ENCODE results near the gene KLHL17.

DNA sequence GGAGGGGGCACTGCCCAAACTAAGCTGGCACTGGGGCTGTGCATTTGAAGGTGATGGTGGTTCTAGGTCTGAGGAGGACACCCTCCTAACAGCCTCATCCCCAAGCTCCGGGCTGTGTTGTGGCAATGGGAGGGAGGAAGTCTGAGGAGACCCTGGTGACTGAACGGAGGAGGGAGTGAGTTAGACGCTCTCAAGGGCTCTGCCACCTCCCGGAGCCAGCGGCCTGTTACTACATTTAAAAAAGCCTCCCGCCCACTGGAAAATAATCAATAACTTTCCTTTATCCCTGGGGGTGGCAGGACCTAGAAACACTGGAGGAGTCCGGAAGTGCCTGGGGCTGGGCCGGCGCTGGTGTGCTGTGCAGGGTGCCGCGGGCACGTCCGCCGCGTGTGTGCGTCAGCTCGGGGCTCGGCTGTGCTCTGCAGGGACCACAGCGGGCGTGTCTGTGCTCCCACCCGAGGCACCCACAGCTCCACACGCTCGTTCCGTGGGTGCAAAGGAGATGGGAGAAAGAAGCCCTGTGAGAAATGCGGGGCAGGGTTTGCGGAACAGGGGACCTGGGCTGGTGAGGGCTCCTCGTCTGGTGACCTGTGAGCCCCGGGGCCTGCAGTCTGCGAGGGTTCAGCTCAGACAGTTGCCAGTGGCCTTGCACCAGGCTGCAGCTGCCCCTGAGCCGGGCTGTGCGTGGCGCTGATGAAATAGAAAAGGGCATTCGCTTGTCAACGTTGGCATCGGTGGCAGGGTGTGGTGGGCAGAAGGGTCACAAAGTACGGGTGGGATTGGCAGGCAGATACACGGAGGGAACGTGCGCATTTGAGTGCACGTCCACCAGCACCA, 31.3 kb upstream of the KLHL17 start:
- TF ChIP-seq, protein P1, sequence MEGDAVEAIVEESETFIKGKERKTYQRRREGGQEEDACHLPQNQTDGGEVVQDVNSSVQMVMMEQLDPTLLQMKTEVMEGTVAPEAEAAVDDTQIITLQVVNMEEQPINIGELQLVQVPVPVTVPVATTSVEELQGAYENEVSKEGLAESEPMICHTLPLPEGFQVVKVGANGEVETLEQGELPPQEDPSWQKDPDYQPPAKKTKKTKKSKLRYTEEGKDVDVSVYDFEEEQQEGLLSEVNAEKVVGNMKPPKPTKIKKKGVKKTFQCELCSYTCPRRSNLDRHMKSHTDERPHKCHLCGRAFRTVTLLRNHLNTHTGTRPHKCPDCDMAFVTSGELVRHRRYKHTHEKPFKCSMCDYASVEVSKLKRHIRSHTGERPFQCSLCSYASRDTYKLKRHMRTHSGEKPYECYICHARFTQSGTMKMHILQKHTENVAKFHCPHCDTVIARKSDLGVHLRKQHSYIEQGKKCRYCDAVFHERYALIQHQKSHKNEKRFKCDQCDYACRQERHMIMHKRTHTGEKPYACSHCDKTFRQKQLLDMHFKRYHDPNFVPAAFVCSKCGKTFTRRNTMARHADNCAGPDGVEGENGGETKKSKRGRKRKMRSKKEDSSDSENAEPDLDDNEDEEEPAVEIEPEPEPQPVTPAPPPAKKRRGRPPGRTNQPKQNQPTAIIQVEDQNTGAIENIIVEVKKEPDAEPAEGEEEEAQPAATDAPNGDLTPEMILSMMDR (IDR thresholded peaks at IDR 0.05), result no peak
- TF ChIP-seq POLR2AphosphoS5 (IDR thresholded peaks at IDR 0.05; ENCODE audit: insufficient read depth in 1 of 2, low read depth in 1 of 2) (no peak), POLR2A (IDR thresholded peaks at IDR 0.05) (no peak)

Data from vagina (tissue), 2 donors.